Activated CD4-positive, alpha-beta T cell treated with anti-CD3 and anti-CD28 coated beads, Interleukin-10, Interleukin-2, amounts not matched to agents 100 ng/mL and 50 ng/mL, durations not matched to agents 16 hours and 8 hours (primary cell): ENCODE results near the gene ZNF185.

ENCODE experiments used
- DNase-seq: peaks from one replicate; pipeline ENCODE4 v3.0.0-alpha.2; 2020

The ZNF185 gene

GRCh38 chrX:152897222-152898131 is at the start of gene ZNF185:
ZNF185 (plus strand) TSS chrX:152898067; CDS start chrX:152914490, 16,423 bp downstream.
- DNase-seq = no peak

- no peak for DNase-seq
Observed at GRCh38 chrX:152850465-152850864, 47.4 kb upstream of the ZNF185 start.

GRCh38 chrX:152853986-152854385 is 43.9 kb upstream of the ZNF185 start:
- DNase-seq = no peak

GRCh38 chrX:152861116-152861515 is 36.8 kb upstream of the ZNF185 start:
- DNase-seq = no peak

GRCh38 chrX:152861826-152862225 is 36.0 kb upstream of the ZNF185 start:
- no peak for DNase-seq

- no peak for DNase-seq
Observed at GRCh38 chrX:152865232-152865920, 32.5 kb upstream of the ZNF185 start.

GRCh38 chrX:152866386-152866785 is 31.5 kb upstream of the ZNF185 start:
- no peak for DNase-seq

GRCh38 chrX:152869972-152870371 is 27.9 kb upstream of the ZNF185 start:
- DNase-seq = no peak

GRCh38 chrX:152871260-152871659 is 26.6 kb upstream of the ZNF185 start:
- DNase-seq = no peak

- DNase-seq = no peak
Observed at GRCh38 chrX:152872522-152872921, 25.3 kb upstream of the ZNF185 start.

- DNase-seq = no peak
Observed at GRCh38 chrX:152873361-152873760, 24.5 kb upstream of the ZNF185 start.

GRCh38 chrX:152876931-152877840 is 20.7 kb upstream of the ZNF185 start:
- DNase-seq = no peak

- no peak for DNase-seq
Observed at GRCh38 chrX:152878976-152879755, 18.7 kb upstream of the ZNF185 start.

- no peak for DNase-seq
Observed at GRCh38 chrX:152881289-152881688, 16.6 kb upstream of the ZNF185 start.

- DNase-seq = no peak
Observed at GRCh38 chrX:152884171-152884570, 13.7 kb upstream of the ZNF185 start.

GRCh38 chrX:152886716-152887115 is 11.2 kb upstream of the ZNF185 start:
- no peak for DNase-seq

GRCh38 chrX:152892499-152892898 is 5.4 kb upstream of the ZNF185 start:
- no peak for DNase-seq

- DNase-seq = no peak
Observed at GRCh38 chrX:152892999-152893891, 4.6 kb upstream of the ZNF185 start.

GRCh38 chrX:152893980-152894610 is 3.8 kb upstream of the ZNF185 start:
- DNase-seq = no peak

GRCh38 chrX:152895121-152895520 is 2.7 kb upstream of the ZNF185 start:
- no peak for DNase-seq
